Stimulated activated CD4-positive, alpha-beta T cell treated with anti-CD3 and anti-CD28 coated beads, Interleukin-15, amount 100 ng/mL, for 1 hour (primary cell): ENCODE measurements around the gene MOB1A.
"Not testable (repeated sequence)": the region's sequence is repeated elsewhere in the genome, so short reads cannot be mapped to it uniquely, and the experiment has no call there.

Source experiments
- DNase-seq, 2 donors: peaks; one replicate each; pipeline ENCODE4 v3.0.0-alpha.2; 2020; ENCODE audit warnings: low read depth in 1 of 2, low spot score in 1 of 2

MOB1A gene

GRCh38 chr2:74178211-74179062 lies at the start of gene MOB1A:
Gene MOB1A (minus strand): TSS chr2:74178879. CDS start chr2:74178674, 205 bp downstream.
- DNase-seq, result peak; percentile 95 to 96

- no peak for DNase-seq
These were observed 49.0 kb upstream of the MOB1A start for GRCh38 chr2:74227646-74228045.

GRCh38 chr2:74226648-74227213 lies 48.1 kb upstream of the MOB1A start:
- no peak for DNase-seq

GRCh38 chr2:74225698-74226459 lies 47.2 kb upstream of the MOB1A start:
- no peak for DNase-seq

- DNase-seq, result no peak
These were observed 45.5 kb upstream of the MOB1A start for GRCh38 chr2:74223941-74224770.

- no peak for DNase-seq
These were observed 43.6 kb upstream of the MOB1A start for GRCh38 chr2:74222300-74222650.

GRCh38 chr2:74221604-74222299 lies 43.1 kb upstream of the MOB1A start:
- DNase-seq, result no peak

GRCh38 chr2:74221091-74221490 lies 42.4 kb upstream of the MOB1A start:
- DNase-seq, result no peak

GRCh38 chr2:74219846-74220486 lies 41.3 kb upstream of the MOB1A start:
- no peak for DNase-seq

- DNase-seq, result no peak
These were observed 38.0 kb upstream of the MOB1A start for GRCh38 chr2:74216642-74217041.

GRCh38 chr2:74215771-74216170 lies 37.1 kb upstream of the MOB1A start:
- DNase-seq, result not testable (repeated sequence)

- no peak for DNase-seq
These were observed 34.2 kb upstream of the MOB1A start for GRCh38 chr2:74212702-74213410.

- DNase-seq, result no peak
These were observed 27.6 kb upstream of the MOB1A start for GRCh38 chr2:74206180-74206688.

GRCh38 chr2:74205596-74205995 lies 26.9 kb upstream of the MOB1A start:
- no peak for DNase-seq

- DNase-seq, result no peak
These were observed 26.4 kb upstream of the MOB1A start for GRCh38 chr2:74205113-74205512.

- DNase-seq, result no peak
These were observed 25.8 kb upstream of the MOB1A start for GRCh38 chr2:74204436-74204835.

GRCh38 chr2:74201596-74201995 lies 22.9 kb upstream of the MOB1A start:
- no peak for DNase-seq

- DNase-seq, result no peak
These were observed 22.5 kb upstream of the MOB1A start for GRCh38 chr2:74201196-74201595.

GRCh38 chr2:74199871-74200305 lies 21.2 kb upstream of the MOB1A start:
- no peak for DNase-seq
